Stimulated activated CD4-positive, alpha-beta T cell treated with anti-CD3 and anti-CD28 coated beads, Interleukin-12 subunit alpha, Interleukin-12 subunit beta, amount 100 ng/mL, for 48 hours (primary cell): Measurements from ENCODE around the gene PCGF1.
A peak's percentile ranks its signal among the peaks of the same experiment; 100 is the strongest.
"Not testable (repeated sequence)": the region's sequence is repeated elsewhere in the genome, so short reads cannot be mapped to it uniquely, and the experiment has no call there.

Experiments
- DNase-seq, 3 donors: peaks; one replicate each; pipeline ENCODE4 v3.0.0-alpha.2; 2020; ENCODE audit warnings: low read depth in 2 of 3, low spot score in 1 of 3

The PCGF1 gene

DNA sequence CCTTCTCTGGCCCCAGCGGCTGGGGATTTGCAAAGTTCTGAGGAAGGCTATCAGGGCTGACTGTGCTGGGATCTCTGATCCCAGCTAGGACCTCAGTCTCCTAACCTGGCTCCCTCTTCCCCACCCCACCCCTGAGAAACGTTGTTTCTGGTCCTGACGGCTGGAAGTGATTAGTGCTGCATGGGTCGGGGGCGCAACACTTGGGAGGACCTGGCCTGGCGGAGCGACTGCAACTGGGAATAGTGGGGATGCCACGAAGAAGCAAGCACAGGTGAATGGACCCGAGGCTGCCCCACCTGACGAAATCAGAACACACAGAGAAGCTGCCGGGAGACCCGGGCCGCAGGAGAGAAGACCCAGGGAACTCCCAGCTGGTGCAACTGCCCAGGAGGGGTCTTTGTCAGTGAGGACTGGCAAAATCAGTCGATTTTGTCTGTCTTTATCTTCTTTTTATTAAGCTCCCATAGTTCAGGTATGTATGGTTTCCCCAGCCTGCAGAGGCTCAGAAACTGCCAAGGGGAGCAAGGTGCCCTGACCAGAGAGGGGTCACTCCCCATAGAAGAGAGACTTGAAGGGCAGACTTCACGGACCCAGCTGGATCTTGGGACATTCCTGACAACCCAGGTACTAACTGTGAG lies 7.4 kb downstream of the PCGF1 start:
- DNase-seq, result no peak

DNA sequence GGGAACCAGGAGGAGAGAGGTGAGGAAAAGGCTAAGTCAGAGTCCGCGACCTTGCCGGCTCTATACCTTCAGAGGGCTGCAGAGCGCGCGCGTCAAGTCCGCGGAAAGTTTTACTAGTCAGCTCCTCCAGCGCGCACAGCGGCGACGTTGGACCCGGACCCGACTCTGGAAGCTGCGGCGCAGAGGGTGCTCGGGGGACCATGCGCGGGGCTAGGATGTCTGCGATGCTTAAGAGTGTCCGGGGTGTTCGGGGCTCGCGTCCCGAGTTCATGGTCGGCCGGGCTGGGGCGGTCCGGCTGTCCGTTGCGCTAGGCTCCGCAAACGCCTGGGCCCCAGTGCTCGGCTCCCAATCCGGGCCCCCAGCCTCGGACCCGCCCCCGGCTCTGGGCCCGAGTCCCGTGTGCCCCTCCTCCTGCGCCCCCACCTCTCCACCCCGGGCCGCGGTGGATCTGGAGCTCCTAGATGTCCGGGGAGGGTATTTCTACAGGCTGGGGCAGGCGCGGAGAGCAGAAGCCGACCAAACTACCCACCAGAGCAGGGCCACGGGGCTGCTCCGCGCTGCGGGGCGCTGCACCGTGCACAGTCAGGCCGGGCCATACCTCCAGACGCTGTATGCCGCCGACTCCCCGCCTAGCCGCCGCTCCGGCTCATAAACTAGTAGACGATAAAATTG lies 8.1 kb downstream of the PCGF1 start, which contains the start of gene LBX2:
TSS of gene LBX2 (minus strand) at position 337 of the 673 bp plus-strand sequence. CDS start at position 271, 66 bp downstream.
- DNase-seq, result no peak

DNA sequence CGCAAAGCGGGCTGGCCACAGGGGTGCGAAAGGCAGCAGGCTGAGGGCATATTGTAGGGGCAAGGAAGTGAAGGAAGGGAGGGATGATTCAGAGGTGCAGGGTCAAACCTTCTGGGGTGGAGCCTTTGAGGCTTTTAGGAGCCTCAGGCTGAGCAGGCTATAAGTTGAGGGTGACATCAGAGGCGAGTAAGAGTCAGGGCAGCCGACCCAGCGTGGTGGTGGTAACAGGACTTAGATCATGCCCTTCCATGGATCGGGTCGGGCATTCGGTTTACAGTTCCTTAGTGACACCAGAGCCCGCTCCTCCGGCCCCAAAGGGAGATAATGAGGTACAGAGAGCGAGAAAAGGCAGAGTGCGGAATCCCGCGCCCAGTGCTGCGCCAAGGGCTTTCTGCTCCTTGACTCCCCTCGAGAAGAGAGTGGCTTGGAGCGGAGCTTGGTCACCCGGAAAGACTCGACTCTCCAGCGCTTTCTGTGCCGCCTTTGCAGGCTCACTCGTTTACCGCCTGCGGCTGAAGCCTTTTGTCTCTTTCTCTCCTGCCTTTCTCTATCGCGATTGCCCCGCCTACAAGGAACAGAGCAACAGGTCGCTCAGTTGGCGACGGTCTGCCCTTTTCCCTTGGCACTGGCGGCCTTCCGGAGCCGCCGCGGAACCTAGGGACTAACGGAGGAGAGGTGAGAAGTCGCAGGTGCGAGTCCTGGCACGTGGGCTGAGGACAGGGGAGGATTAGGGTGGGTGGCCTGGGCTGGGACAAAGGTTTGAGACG lies 8.8 kb downstream of the PCGF1 start:
- no peak for DNase-seq

DNA sequence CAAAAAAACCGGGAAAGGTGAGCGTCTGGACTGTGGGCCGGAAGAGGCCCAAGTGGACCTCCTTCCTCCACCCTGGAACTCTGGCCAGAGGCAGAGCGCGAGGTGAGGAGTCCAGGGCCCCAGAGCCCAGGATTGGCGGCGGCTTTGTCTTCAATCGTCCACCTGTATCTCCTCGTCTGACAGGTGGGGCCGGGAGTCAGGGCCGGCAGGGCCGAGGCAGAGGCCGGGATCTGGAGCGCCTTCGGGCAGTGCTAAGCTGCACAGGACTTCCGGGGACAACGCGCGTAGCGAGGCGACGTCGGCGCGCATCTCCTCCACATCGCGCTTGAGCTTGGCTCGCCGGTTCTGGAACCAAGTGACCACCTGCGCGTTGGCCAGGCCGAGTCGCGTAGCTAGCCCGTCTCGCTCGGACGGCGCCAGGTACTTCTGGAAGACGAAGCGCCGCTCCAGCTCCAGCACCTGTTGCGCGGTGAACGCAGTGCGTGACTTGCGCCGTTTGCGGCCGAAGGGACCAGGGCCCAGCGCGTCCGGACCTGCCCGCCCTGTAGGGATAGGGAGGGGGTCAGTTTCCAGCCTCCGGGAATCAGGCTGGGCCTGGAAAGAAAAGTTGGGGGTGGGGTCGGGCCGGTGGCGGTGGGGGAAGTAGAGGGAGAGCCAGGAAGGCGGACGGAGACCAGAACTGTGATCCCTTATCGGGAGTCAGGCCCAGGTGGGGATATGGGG lies 9.6 kb downstream of the PCGF1 start:
- DNase-seq, result no peak

DNA sequence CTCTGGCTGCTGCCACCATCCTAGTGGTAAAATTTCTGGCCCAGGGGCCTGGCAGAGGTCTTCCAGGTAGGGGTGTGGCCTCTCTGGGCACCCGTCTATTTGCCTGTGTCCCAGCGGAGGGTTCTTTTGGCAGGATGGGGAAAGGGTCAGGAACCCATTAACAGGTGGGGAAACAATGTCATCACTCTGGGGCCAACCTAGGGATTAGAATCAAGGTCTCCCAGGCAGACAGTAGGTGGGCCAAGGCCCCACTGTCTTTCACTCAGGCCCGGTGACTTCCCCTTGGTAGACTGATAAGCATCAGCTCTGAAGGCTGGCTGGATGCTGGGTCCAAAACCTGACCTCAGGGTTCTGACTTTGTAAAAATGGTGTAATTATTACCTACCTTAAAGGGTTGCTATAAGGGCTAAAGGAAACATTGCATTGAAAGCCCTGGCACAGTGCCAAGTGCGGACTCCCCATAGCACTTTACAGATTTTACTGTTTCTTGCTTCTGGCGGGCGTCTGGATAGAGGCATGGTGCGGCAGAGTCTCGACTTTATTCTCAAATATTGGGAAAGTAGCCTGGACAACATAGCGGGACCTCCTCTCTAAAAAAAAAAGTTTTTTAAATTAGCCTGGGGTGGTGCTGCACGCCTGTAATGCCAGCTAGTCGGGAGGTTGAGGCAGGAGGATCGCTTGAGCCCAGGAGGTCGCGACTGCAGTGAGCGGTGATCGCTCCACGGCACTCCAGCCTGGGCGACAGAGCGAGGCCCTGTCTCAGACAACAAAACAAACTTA lies 10.3 kb downstream of the PCGF1 start:
- DNase-seq, result no peak

DNA sequence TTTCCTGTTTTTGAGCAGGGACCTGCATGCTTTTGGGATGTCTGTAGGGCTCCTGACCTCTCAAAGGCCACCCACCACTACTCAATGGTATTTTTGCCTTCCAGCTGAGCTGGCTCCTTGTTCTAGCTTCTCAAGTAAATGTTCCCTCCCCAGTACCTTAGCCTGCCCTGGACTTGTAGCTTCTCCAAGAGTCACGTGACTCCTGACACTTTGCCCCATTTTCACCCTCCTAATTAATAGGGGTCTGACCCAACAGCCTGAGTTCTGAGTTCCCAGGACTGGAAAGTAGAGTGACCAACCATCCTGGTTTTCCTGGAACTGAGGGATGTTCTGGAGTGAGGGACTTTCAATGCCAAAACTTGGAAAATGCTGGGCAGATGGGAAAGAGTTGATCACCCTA lies 12.1 kb downstream of the PCGF1 start:
- no peak for DNase-seq

DNA sequence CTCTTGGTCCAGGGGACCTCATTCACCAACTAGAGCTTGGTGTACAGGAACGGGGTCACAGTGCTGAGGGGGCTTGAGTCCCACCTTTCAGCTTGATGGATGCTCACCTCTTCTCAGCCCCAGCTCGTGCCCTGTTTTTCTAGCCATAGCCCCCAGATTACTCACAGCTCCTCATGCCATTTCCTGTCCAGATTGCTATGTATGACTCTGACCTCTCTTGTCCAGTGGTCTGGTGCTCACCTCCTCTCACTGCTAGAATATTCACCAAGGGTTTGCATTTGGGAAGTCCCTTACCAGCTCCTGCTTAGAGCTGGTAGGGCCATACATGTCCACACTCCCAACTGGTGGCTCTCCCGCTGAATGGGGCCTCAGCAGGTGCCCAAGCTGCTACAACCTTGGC lies 13.9 kb downstream of the PCGF1 start:
- DNase-seq, result no peak

DNA sequence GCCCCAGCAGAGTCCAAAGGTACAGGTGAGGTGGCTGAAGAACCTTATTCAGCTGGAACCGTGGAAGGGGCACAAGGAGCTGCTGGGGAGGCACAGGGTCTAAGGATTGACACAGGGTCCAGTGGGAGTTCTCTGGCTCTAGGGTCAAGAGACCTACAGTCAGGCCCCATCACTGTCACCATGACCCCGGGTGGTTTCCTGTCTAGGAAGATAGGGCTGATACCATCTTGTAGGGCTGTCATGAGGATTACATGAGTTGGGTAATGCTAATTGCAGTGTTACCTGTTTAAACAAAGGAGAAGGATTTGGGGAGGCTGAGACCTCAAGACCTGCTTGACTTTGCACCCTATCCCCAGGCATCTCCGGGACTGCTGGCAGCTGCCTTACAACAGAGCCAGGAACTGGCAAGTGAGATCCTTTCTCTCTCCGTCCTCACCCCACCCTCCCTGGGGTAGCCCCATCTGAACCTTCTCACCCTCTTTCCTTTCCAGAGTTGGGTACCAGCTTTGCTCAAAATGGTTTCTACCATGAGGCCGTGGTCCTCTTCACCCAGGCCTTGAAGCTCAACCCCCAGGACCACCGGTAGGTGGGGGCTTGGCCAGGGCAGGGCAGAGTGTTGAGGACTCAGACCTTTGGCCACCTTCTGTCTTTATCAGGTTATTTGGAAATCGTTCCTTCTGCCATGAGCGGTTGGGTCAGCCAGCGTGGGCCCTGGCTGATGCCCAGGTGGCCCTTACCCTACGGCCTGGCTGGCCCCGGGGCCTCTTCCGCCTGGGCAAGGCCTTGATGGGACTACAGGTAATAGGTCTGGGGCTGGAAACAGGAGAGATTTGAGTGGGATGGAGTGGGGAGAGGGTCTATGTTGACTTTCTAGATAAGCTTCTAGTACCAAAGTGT lies 15.6 kb downstream of the PCGF1 start:
- DNase-seq, result no peak

DNA sequence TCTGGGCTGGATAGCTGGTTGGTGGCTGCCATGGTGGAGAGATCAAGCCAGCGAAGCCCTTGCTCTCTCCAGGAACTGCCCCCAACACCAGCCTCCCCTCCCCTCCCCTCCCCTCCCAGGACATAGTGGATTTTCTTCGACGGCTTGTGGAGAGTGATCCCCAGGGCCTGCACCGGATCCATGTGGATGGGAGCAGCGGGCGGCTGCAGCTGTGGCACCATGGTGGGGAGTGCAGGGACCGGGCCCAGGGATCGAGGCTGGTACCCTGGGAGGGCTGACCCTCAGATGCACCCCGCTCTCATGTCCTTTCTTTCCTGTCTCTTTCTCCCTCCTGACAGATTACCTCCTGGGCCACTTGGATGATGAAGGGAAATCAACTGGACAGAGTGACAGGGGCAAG lies 17.6 kb downstream of the PCGF1 start:
- DNase-seq, result no peak

DNA sequence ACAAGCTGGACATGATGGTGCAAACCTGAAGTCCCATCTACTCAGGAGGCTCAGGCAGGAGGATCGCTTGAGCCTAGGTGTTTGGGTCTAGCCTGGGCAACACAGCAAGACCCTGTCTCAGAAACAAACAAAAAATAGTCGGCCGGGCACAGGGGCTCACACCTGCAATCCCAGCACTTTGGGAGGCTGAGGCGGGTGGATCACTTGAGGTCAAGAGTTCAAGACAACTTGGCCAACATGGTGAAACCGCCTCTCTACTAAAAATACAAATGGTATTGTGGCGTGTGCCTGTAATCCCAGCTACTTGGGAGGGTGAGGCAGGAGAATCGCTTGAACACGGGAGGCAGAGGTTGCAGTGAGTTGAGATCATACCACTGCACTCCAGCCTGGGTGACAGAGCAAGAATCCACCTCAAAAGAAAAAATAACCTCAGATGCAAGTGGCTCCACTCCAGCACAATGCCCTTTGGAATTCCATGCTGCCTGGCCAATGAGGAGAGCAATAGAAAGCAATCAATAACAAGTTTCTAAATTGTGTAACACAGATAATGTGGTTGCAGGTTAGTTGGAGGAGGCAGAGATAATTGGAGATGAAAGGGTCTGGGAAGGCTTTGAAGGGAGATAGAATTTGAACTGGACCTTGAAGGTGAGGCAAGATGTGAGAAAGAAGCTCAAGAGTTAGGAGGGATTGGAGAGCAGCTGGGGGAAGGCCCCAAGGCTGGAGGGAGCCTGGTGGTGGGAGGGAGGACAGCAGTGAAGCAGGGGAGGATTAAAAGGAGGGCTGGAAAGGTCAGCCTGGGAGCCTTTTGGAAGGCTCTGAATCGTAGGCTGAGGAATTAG lies 18.6 kb downstream of the PCGF1 start:
- DNase-seq, result no peak

DNA sequence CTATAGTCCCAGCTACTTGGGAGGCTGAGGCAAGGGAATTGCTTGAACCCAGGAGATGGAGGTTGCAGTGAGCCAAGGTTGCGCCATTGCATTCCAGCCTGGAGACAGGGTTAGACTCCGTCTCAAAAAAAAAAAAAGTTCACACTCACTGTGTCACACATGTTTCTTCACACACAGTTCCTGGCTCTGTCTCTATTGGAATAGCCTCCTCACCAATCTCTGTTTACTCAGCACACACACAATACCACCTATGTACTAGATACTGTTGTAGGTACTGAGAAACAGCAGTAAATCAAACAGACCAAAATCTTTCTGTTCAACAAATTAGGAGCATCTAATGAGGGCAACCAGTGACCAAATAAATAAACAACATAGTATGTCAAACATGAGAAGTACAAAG lies 21.4 kb downstream of the PCGF1 start:
- no peak for DNase-seq

DNA sequence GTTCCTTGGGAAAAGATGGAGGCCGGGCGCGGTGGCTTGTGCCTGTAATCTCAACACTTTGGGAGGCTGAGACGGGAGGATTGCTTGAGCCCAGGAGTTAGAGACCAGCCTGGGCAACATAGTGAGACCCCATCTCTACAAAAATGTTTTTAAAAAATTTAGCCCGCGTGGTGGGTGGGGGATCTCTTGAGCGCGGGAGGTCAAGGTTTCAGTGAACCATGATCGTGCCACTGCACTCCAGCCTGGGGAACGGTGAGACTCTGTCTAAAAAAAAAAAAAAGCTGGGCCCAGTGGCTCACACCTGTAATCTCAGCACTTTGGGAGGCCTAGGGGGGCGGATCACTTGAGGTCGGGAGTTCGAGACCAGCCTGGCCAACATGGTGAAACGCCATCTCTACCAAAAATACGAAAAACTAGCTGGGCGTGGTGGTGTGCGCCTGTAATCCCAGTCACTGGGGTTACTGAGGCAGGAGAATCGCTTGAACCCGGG lies 23.8 kb downstream of the PCGF1 start:
- DNase-seq, result not testable (repeated sequence)

DNA sequence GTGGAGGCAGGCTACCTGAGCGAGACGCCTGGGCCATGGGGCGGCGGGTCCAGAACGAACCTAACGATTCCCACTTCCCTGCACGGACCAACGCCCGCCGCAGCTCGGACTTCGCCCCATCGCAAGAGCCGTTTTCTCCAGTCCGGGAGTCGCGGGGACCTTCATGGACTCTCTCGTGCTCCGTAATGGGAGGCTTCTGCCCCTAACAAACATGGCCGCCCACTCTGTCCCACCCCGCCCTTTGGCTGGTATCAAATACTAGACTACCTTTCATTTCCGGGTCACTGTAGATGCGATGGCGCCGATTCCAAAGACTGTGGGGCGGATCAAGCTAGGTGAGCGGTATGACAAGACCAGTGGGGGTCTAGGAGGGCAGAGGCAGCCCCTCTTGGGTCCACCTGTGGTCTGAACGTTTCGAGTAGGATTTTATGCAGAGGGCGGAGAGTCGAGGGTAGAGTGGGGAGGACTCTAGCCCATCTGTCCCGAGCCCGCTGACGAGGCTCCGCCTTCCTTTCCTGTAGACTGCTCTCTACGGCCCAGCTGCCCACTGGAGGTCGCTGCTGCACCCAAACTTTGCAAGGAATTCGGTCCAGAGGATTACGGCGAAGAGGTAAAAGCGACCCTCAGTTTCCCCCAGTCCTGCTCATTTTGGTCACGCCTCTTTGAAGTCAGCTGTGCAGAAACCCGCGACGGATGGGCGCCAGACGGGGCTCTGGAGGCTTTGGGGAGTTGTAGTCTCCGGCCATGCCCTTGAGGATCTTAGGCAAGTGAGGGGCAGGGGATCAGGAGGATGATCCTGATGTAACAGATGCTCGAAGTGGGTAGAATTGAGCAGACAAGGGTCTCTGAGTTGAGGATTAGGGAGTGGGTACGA lies 24.5 kb downstream of the PCGF1 start, which contains the start of the genes CCDC142 and TTC31:
TSS of gene CCDC142 (minus strand) at position 198 of the 874 bp plus-strand sequence. CDS start at position 37, 161 bp downstream.
TSS of gene TTC31 (plus strand) at position 281 of the 874 bp plus-strand sequence. CDS start at position 296, 15 bp downstream.
- DNase-seq, result peak; percentile 88 to 89 (median 89)

DNA sequence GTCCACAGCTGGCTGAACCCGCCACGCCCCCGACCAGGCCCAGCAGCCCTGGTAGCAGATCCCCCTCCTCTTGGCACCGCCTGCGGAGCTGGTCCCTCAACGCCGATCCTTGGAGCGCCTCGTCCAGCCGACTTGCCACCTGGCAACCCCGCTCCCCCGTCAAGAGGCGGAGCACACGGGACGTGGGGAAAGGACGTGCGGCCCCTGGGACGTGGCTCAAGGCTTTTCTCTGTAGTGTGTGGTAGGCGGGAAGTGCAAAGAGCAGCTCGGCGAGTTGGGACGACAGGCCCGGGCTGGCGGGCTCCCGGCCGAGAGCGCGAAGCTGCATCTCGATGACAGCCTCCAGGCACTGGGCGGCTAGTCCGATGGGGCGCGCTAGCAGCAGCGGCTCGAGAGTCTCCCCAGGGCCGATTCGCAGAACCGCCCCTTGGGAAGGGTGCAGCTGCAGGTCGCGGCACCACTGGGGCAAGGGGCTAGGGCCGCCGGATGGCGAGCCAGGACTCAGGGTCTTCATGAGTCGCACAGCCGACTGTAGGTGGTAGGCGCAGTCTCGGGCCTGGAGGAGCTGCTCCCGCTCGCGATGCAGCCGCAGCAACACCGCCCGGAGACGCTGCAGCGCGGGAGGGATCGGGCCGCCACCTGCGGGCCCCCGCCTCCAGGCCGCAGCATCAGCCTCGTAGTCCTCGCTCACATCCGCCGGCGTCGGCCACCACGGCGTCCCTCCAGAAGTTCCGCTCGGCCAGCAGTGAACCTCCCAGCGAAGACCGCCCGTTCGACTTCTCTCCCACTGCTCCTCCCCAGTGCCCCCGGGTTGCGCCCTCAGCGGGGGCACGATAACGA lies 25.3 kb downstream of the PCGF1 start:
- no peak for DNase-seq

DNA sequence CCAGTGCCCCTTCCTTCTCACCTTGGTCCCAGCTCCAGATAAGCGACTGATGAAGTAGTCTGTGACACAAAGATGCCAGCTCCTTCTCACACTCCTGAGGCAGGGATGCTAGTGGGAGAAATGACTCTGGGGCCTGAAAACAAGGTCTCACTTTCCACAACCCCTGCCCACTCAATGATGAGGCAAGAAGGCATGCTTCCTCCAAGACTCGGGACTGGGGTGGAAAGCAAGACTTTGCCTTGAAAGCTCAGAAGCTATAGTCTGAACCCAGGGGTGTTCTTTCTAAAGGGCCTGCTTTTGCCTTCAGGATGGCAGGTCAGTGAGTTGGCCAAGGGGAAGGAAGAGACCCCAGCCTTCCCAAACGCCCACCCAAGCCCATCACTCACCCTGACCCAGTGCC lies 26.1 kb downstream of the PCGF1 start:
- no peak for DNase-seq

DNA sequence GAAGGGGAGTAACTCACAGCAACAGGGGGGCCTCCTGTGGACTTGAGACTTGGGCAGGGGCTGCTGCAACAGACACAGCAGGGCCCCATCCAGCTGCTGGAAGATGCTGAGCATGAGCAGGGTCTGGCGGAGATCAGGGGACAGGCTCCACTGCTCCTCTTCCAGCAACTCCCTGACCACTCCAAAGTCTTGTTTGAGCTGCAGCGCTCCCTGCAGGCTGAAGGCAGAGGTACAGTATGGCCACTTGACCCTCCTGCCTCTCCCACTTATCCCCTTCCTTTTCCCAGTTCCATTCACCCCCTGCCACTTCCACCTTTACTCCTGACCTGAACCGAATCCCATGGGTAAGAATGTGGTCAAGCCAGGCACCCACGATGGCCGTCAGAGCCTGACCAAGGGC lies 32.6 kb downstream of the PCGF1 start:
- DNase-seq, result no peak

DNA sequence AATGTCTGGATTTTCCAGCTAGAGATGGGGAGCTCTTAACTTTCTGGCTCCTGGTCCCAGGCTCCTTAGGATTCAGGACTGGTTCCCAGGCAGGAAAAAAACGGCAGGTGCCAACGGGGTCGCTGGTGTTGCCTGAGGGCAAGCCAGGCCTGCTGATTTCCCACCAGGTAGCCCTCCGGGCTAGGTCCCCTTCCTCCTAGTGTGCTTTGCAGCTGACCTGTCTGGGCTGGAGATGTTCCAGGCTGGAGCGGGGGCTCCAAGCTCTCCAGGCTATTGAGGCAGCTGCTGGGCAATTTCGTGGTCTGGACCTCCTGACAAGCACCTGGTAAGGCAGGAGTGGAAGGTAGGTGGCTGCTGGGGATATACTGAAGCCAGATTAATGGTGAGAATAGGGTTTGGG lies 33.0 kb downstream of the PCGF1 start:
- no peak for DNase-seq
